ENCODE results near the gene TMPRSS12. TPM values are rescaled to one million over a fixed set of nuclear protein-coding genes. Genes with fewer than 3 reads are reported as not detected.
"Not testable (repeated sequence)": the region's sequence is repeated elsewhere in the genome, so short reads cannot be mapped to it uniquely, and the experiment has no call there.

Gene TMPRSS12
- total and polyA plus RNA-seq, 2 donors from 2014 or later: not detected

- Histone ChIP-seq H3K4me3 (ENCODE audit: low read length in 3 of 3) (no peak overlapping the region), H3K27me3 (ENCODE audit: control insufficient read depth, insufficient read depth, low read length) (no peaks in the 10 kb centered on the region), H3K9me3 (ENCODE audit: control insufficient read depth in 2 of 3, insufficient read depth in 1 of 3, low read length in 3 of 3) (peaks cover 0 to 2% (median 0%) of the 10 kb centered on the region in 3 donors), H3K36me3 (ENCODE audit: control insufficient read depth in 2 of 3, insufficient read depth in 3 of 3, low read length in 3 of 3) (no peaks in the 10 kb centered on the region), H3K27ac (ENCODE audit: low read depth in 2 of 2, low read length in 2 of 2) (no peak overlapping the region), H3K9ac (ENCODE audit: low read length in 3 of 3) (no peak overlapping the region), H3K4me1 (ENCODE audit: control insufficient read depth in 2 of 3, insufficient read depth in 2 of 3, low read depth in 1 of 3, low read length in 3 of 3) (no peaks in the 10 kb centered on the region)
- TF ChIP-seq CTCF (IDR thresholded peaks at IDR 0.05; ENCODE audit: borderline replicate concordance, extremely low read depth, insufficient read depth): no peak
- no peak for FAIRE-seq
- DNase-seq: no peak
- intact Hi-C loops (cut with DNase I): no loop called here
These were observed 59.0 kb downstream of the TMPRSS12 start for GRCh38 chr12:50901685-50902113.

DNA sequence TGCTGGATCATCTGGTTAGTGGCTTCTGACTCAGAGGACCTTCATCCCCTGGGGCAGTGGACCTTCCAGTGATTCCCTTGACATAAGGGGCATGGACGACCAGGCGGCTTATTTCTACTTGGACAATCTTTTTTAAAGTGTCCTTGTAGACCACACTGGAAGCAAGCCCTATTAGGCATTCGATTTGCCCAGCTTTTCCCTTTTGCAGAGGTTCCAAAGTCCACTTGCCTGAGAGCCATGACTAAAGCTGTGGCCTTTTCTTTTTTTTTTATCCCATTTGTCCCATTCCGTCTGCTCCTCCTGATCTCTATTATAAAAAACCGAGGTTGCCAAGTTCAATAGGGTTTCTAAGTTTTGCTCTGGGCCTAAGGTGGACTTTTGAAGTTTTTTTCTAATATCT is 65.8 kb downstream of the TMPRSS12 start:
- H3K36me3 ChIP-seq (ENCODE audit: control insufficient read depth in 2 of 3, insufficient read depth in 3 of 3, low read length in 3 of 3); FAIRE-seq; intact Hi-C loops (cut with DNase I): not testable (repeated sequence)

GRCh38 chr12:50912361-50912760 is 69.6 kb downstream of the TMPRSS12 start:
- H3K36me3 ChIP-seq (ENCODE audit: control insufficient read depth in 2 of 3, insufficient read depth in 3 of 3, low read length in 3 of 3); H3K4me1 ChIP-seq (ENCODE audit: control insufficient read depth in 2 of 3, insufficient read depth in 2 of 3, low read depth in 1 of 3, low read length in 3 of 3); H3K27ac ChIP-seq (ENCODE audit: low read depth in 2 of 2, low read length in 2 of 2); H3K4me3 ChIP-seq (ENCODE audit: low read length in 3 of 3); intact Hi-C loops (cut with DNase I); H3K9ac ChIP-seq (ENCODE audit: low read length in 3 of 3); H3K27me3 ChIP-seq (ENCODE audit: control insufficient read depth, insufficient read depth, low read length); FAIRE-seq; DNase-seq: not testable (repeated sequence)
- peaks cover 0 to 20% (median 7%) of the 10 kb centered on the region in 3 donors for H3K9me3 ChIP-seq (ENCODE audit: control insufficient read depth in 2 of 3, insufficient read depth in 1 of 3, low read length in 3 of 3)

More for the DNA sequence above, 65.8 kb downstream of the TMPRSS12 start:
- H3K4me1 ChIP-seq (ENCODE audit: control insufficient read depth in 2 of 3, insufficient read depth in 2 of 3, low read depth in 1 of 3, low read length in 3 of 3); H3K9me3 ChIP-seq (ENCODE audit: control insufficient read depth in 2 of 3, insufficient read depth in 1 of 3, low read length in 3 of 3); H3K9ac ChIP-seq (ENCODE audit: low read length in 3 of 3); H3K4me3 ChIP-seq (ENCODE audit: low read length in 3 of 3); H3K27me3 ChIP-seq (ENCODE audit: control insufficient read depth, insufficient read depth, low read length); DNase-seq; H3K27ac ChIP-seq (ENCODE audit: low read depth in 2 of 2, low read length in 2 of 2): not testable (repeated sequence)

DNA sequence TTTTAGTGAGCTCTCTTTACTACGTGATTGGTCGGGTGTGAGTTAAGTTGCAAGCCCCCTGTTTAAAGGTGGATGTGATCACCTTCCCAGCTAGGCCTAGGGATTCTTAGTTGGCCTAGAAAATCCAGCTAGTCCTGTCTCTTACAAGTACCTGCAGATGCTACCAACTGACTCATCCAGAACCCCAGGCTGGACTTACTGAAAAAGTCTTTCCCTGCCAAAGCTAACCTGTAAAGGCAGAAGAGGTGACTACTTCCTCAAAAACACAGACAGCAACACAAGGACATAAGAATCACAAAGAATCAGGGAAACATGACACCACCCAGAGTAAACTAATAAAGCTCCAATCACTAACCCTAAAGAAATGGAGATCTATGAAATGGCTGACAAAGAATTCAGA is 70.5 kb downstream of the TMPRSS12 start:
- Histone ChIP-seq H3K27me3 (ENCODE audit: control insufficient read depth, insufficient read depth, low read length) (no peaks in the 10 kb centered on the region), H3K36me3 (ENCODE audit: control insufficient read depth in 2 of 3, insufficient read depth in 3 of 3, low read length in 3 of 3) (no peaks in the 10 kb centered on the region), H3K9me3 (ENCODE audit: control insufficient read depth in 2 of 3, insufficient read depth in 1 of 3, low read length in 3 of 3) (peaks cover 0 to 20% (median 7%) of the 10 kb centered on the region in 3 donors), H3K4me1 (ENCODE audit: control insufficient read depth in 2 of 3, insufficient read depth in 2 of 3, low read depth in 1 of 3, low read length in 3 of 3) (no peaks in the 10 kb centered on the region), H3K27ac (ENCODE audit: low read depth in 2 of 2, low read length in 2 of 2) (no peak overlapping the region), H3K4me3 (ENCODE audit: low read length in 3 of 3) (no peak overlapping the region), H3K9ac (ENCODE audit: low read length in 3 of 3) (no peak overlapping the region)
- DNase-seq (no peak), FAIRE-seq (no peak)
- intact Hi-C loops (cut with DNase I): no loop called here
- TF ChIP-seq CTCF (IDR thresholded peaks at IDR 0.05; ENCODE audit: borderline replicate concordance, extremely low read depth, insufficient read depth): no peak

Data from kidney (tissue), 14 donors.